Fibroblast of peridontal ligament (primary cell): Measurements from ENCODE around the gene PSMC5.
"Not testable (repeated sequence)": the region's sequence is repeated elsewhere in the genome, so short reads cannot be mapped to it uniquely, and the experiment has no call there.

ENCODE experiments used
- DNase-seq: peaks from one replicate; pipeline ENCODE4 v3.0.0-alpha.2; 2010; ENCODE audit errors: extremely low read depth

The PSMC5 gene

GRCh38 chr17:63838631-63839171, 11.5 kb downstream of the PSMC5 start:
- peak; percentile 75 for DNase-seq

GRCh38 chr17:63840591-63841349, 13.5 kb downstream of the PSMC5 start:
- peak; percentile 13 for DNase-seq

GRCh38 chr17:63841350-63842172, 14.3 kb downstream of the PSMC5 start:
- DNase-seq, result peak; percentile 36

GRCh38 chr17:63842173-63842539, 14.9 kb downstream of the PSMC5 start:
- DNase-seq, result no peak

- peak; percentile 99 for DNase-seq
These were observed 15.5 kb downstream of the PSMC5 start, which contains the start of gene SMARCD2 for GRCh38 chr17:63842540-63843386. Gene SMARCD2 (minus strand): TSS chr17:63842685. CDS start chr17:63842674, 11 bp downstream.

GRCh38 chr17:63843387-63843888, 16.2 kb downstream of the PSMC5 start:
- DNase-seq, result peak; percentile 68

DNA sequence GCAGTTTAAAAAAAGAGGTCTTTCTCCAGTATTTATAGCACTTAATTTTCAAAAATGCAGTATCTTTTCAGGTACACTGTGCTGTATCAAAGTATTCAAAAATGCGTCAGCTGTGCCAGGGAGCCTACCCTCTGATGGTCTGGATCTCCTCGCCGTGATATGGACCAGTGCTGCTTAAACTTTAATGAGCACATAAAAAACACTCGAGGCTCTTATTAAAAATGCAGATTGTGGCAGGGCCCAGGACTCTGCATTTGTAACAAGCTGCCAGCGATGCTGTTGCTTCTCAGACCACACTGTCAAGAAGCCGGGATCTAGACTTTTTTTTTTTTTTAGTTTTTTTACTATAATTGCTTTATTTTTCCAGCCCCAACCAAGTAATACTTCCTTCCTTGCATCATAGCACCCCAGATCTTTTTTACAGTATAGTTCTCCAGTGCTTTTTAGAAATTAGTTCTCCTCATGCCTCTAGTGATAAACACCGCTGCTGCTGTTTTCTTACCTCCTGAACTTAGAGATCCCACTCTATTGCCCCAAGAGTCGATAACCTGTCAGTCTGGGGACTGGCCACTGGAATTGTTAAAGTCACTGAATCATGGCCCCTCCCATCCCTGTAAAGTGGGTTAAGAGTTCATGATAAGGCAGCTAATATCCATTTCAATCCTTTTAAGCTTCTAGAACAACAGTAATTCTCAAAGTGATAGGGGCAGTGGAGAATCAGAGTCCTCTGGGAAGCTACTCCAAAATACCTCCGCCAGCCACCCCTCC, 16.9 kb downstream of the PSMC5 start:
- no peak for DNase-seq

DNA sequence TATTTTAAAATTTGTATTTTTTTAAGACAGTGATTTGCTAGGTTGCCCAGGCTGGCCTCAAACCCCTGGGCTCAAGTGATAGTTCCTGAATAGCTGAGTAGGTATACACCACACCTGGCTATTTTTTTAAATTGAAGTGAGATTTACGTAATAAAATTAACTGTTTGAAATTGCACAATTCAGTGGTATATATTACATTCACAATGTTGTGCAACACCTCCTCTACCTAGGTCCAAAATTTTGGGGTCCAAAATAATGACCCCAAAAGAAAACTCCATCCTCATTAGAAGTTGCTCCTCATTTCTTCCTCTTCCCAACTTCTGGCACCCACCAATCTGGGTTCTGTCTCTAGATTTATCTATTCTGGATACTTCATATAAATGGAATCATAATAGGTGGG, 18.3 kb downstream of the PSMC5 start:
- no peak for DNase-seq

DNA sequence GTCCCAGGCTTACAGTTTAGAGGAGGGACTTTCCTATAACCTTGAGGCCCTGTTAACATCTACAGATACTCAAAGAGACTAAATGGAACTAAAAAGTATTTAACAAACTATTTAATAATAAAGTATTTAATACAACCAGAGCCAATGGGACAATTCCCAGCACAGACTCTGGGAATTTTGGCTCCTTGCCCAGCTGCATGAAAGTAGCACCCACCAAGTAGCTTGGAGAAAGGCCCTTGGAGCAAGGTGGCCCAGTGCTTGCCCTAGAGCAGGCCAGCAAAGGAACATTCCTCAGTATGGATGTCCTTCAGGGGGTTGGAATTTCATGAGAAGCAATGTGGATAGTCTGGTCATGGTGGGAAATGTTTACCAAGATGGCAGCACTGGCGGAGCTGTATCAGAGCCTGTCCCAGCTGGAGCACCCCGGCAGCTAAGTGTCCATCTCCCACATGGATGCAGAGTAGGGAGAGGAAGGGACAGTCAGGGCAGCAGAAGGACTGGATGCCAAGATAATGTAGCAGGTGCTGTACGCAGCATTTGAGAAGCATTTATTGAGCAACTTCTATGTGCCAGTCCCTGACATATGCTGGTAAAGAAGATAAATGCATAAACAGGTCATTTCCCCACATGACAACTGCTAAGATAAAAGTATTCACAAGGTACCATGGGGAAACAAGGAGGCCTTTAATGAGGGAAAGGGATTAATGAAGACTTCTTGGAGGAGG, 20.5 kb downstream of the PSMC5 start:
- DNase-seq, result no peak

DNA sequence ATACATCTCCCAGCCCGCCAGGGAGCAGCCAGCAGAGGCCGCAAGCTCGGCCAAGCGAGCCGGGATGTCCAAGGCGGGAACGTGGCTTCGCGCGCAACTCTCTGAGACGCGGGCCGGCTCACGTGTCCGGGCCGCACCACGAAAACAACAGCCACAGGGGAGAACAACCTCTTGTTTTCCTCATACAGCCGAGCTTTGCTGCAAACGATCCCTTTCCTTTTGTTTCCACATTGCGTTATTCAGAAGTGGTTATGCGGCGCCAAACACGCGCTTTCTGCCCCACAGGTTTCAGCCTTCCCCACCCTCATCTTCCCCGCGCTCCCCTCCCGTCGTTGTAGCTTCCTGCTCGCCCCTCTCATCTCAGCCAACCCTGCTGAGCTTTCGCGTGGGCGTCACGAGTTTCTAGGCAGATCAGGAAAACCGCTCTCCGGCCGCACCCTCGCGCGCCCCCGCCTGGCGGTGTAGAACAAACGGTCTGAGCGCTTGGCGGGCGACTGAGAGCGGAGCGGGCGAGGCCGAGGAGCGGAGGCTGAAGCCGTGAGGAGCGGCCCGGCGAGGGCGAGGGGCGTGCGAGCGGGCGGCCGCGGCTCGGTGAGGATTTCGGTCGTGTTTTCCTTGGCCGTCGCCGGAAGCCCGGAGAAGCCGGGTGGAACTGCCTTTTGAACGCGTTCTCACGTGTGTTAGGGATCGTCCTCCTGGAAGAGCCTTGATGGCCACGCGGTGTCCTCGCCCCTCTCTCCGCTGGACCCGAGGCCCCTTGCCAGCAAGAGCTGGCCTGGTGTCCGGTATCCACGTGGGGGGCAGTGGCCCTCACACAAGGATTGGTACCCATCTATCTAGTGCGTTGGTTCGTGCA, 21.8 kb downstream of the PSMC5 start:
- peak; percentile 82 for DNase-seq

DNA sequence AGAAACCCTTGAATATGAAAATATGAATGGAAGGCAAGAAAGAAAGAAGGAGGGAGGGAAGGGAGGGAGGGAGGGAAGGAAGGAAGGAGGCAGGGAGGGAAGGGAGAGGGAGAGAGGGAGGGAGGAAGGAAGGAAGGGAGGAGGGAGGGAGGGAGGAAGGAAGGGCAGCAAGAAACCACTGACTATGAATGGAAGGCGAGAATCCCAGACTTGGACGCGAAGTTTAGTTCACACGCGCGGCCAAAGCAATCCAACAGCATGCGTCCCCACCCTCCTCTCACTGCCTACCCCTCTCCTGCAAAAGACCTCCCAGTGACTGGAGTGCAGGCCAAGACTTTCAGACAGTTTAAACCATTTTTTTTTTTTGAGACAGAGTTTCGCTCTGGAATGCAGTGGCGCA, 23.2 kb downstream of the PSMC5 start:
- DNase-seq, result no peak

- DNase-seq, result no peak
These were observed 26.0 kb downstream of the PSMC5 start for GRCh38 chr17:63853260-63853659.

DNA sequence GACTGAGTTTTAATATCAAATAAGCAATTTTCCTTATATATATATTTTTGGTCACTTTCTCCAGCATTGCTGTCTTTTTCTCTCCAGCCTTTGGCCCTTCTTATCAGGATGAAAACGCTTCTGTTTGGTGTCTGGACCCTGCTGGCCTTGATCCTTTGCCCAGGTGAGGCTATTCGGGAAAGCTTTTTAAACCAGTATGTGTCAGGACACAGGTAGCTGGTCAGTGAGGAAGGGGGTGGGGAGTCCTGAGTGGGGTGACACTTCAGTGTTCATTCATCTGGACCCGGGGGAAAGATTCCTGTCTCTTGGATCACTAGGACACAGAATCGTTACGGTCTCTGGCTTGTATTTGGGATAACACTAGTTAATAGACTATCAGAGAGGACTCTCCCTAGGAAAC, 27.5 kb downstream of the PSMC5 start:
- no peak for DNase-seq

GRCh38 chr17:63855185-63855584, 28.0 kb downstream of the PSMC5 start:
- DNase-seq, result no peak

GRCh38 chr17:63856425-63856824, 29.2 kb downstream of the PSMC5 start:
- DNase-seq, result not testable (repeated sequence)

- DNase-seq, result no peak
These were observed 32.0 kb downstream of the PSMC5 start for GRCh38 chr17:63859257-63859656.

- not testable (repeated sequence) for DNase-seq
These were observed 39.4 kb downstream of the PSMC5 start for GRCh38 chr17:63866625-63867024.

DNA sequence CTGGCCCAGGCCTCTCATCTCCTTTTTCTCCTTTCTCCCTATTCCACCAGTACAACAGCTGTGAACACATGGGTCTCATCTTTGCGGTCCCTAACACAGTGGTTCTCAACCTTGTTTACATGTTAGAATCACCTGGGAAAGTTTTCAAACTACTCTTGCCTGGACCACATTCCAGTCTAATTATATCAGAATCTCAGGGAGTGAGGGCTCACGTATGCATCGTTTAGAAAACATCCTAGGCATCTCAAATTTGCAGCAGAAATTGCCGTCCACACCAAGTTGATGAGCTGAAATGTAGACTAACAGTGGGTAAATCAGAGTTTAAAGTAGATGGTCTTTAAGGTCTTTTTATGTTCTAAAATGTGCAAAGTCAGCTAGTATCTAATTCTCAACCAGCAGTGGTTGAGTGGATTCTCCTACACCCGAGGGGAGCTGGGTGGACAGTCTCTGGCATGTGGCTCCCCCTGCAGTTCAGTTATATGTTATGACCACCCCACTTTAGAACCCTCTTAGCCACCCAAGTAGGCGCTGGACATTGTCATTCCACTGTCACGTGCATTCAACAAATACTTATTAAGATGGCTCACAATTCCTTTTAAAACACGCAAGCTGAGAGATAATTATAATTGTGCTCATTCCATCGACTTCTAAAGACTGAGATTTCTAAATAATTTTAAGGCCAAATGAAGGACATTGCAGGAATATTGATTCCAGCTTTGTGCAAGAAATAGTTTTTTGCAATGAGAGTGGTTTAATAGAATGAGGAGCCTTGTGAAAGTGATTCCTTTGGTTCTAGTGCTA, 42.5 kb downstream of the PSMC5 start:
- DNase-seq, result not testable (repeated sequence)
